ENCODE data around the gene IRF9.
A peak's percentile ranks its signal among the peaks of the same experiment; 100 is the strongest.

The IRF9 gene

GRCh38 chr14:24177891-24178290 lies 16.8 kb downstream of the IRF9 start:
- DNase-seq (ENCODE audit: low read depth) = no peak

- no peak for DNase-seq (ENCODE audit: low read depth)
Measured at GRCh38 chr14:24178399-24179178, 17.5 kb downstream of the IRF9 start.

GRCh38 chr14:24179294-24179960 lies 18.4 kb downstream of the IRF9 start:
- no peak for DNase-seq (ENCODE audit: low read depth)

GRCh38 chr14:24179961-24180796 lies 19.1 kb downstream of the IRF9 start:
- DNase-seq (ENCODE audit: low read depth) = no peak

GRCh38 chr14:24181371-24182077 lies 20.5 kb downstream of the IRF9 start:
- DNase-seq (ENCODE audit: low read depth) = no peak

GRCh38 chr14:24182110-24182882 lies 21.2 kb downstream of the IRF9 start:
- no peak for DNase-seq (ENCODE audit: low read depth)

GRCh38 chr14:24183014-24183481 lies 22.0 kb downstream of the IRF9 start:
- DNase-seq (ENCODE audit: low read depth) = no peak

- no peak for DNase-seq (ENCODE audit: low read depth)
Measured at GRCh38 chr14:24184104-24184970, 23.3 kb downstream of the IRF9 start.

GRCh38 chr14:24185026-24185425 lies 24.0 kb downstream of the IRF9 start:
- DNase-seq (ENCODE audit: low read depth) = no peak

- DNase-seq (ENCODE audit: low read depth) = no peak
Measured at GRCh38 chr14:24185741-24186140, 24.7 kb downstream of the IRF9 start.

- DNase-seq (ENCODE audit: low read depth) = no peak
Measured at GRCh38 chr14:24186831-24187538, 25.9 kb downstream of the IRF9 start.

- DNase-seq (ENCODE audit: low read depth) = no peak
Measured at GRCh38 chr14:24187539-24187915, 26.5 kb downstream of the IRF9 start.

GRCh38 chr14:24188251-24189058 lies 27.4 kb downstream of the IRF9 start, which contains the start of gene IPO4:
Gene IPO4, minus strand, starts transcription at chr14:24188816. Its CDS starts 29 bp downstream, at chr14:24188787.
- peak; percentile 88 for DNase-seq (ENCODE audit: low read depth)

GRCh38 chr14:24189059-24189375 lies 28.0 kb downstream of the IRF9 start:
- DNase-seq (ENCODE audit: low read depth) = no peak

GRCh38 chr14:24189460-24189859 lies 28.4 kb downstream of the IRF9 start:
- no peak for DNase-seq (ENCODE audit: low read depth)

- no peak for DNase-seq (ENCODE audit: low read depth)
Measured at GRCh38 chr14:24190416-24190815, 29.4 kb downstream of the IRF9 start.

GRCh38 chr14:24192933-24193332 lies 31.9 kb downstream of the IRF9 start:
- DNase-seq (ENCODE audit: low read depth) = no peak

- no peak for DNase-seq (ENCODE audit: low read depth)
Measured at GRCh38 chr14:24194186-24194872, 33.3 kb downstream of the IRF9 start.

Measured in activated T-cell treated with anti-CD3 and anti-CD28 coated beads for 48 hours (primary cell).